Measurements from ENCODE around the gene SCGB1C1. TPM values are rescaled to one million over a fixed set of nuclear protein-coding genes. Genes with fewer than 3 reads are reported as not detected.
"Not testable (repeated sequence)": the region's sequence is repeated elsewhere in the genome, so short reads cannot be mapped to it uniquely, and the experiment has no call there.

SCGB1C1 gene
- total RNA-seq, 4 donors from 2014 or later: not detected

DNA sequence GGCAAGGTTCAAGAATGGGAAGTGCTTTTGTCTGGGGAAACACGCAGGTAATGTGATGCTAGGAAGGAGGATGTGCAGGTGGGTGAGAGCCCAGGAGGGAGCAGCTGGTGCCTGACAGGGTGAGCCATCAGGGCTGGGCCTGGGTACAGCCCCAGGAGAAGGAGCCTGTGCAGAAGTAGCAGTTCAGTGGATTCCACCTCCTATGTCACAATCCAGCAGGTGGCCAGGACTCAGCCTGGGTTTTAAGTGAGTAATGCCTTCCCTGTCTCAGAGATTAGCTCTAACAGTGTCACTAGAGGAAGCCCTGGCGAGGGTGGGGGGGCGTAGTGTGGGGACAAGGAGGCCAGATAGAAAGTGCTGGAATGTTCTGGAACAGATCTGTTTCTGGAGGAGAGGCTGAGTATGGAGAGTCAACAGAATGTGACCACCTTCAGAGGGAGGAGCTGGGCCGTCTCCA is 22.7 kb downstream of the SCGB1C1 start:
- ATAC-seq: no peak
- H3K4me1 ChIP-seq: peaks cover 0 to 11% (median 3%) of the 10 kb centered on the region in 3 donors
- H3K9me3 ChIP-seq: no peaks in the 10 kb centered on the region
- H3K27me3 ChIP-seq: no peaks in the 10 kb centered on the region
- 40% methylated on average over 1 of the region's 4 CpGs for WGBS, 2 donors (ENCODE audit: low coverage in 1 of 2)
- H3K27ac ChIP-seq: peak overlapping the region in 2 of 4 donors; percentile 7 to 40
- H3K36me3 ChIP-seq: peaks cover 0 to 84% of the 10 kb centered on the region in 2 donors
- no peak for TF ChIP-seq POLR2AphosphoS5 (IDR thresholded peaks at IDR 0.05)
- no peak for TF ChIP-seq POLR2A (IDR thresholded peaks at IDR 0.05)
- no peak for TF ChIP-seq EP300 (IDR thresholded peaks at IDR 0.05)
- no peak for TF ChIP-seq CTCF (IDR thresholded peaks at IDR 0.05)
- H3K4me3 ChIP-seq: no peak overlapping the region

DNA sequence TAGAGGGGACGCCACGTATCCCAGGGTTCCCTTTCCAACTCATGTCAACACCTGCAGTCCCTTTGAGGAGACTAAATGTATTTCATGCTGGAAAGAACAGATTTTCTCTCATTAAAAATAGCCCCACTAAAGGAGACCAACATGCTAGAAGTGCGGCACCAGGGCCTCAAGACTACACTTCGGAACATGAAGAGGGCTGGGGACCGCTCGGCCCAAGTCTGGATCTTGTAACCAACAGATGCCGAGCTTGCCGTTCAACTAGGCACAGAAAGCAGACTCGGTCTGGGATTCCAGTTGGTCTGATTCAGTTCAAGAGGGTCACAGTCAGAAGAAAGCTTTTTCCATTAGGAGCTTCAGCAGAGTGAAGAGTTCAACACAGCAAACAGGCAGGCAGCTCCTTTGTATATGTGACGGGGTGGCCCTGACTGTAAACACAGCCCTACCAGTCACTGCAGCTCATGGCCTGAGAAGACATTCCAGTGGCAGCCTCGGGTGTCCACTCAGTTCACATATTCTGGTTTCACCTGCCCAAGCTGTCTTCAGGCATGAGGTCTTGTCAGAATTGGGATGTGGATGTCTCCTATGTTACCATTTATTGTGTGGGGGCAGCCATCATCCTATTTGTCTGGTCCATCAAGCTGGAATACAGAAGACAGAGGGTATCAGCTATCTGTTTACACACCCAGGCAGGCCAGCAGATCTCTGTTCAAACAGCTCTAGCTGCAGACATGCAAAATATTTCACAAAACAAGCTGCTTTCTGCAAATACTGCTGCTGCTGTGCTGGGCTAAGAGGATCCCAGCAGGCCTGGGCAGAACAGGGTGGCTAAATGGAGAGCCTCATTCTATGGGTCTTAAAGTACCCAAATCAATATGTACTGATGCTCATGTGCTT is 23.4 kb downstream of the SCGB1C1 start:
- no peaks in the 10 kb centered on the region for H3K27me3 ChIP-seq
- WGBS, 2 donors (ENCODE audit: low coverage in 1 of 2): 81% methylated on average over 8 of the region's 11 CpGs; no CpG with 5 or more reads in 1 of the 2 donors
- H3K9me3 ChIP-seq: no peaks in the 10 kb centered on the region
- TF ChIP-seq POLR2A (IDR thresholded peaks at IDR 0.05): no peak
- no peak for TF ChIP-seq POLR2AphosphoS5 (IDR thresholded peaks at IDR 0.05)
- no peak for TF ChIP-seq CTCF (IDR thresholded peaks at IDR 0.05)
- TF ChIP-seq EP300 (IDR thresholded peaks at IDR 0.05): no peak
- H3K36me3 ChIP-seq: peaks cover 0 to 77% of the 10 kb centered on the region in 2 donors
- no peak for ATAC-seq
- H3K4me1 ChIP-seq: peaks cover 0 to 4% (median 0%) of the 10 kb centered on the region in 3 donors
- H3K27ac ChIP-seq: peak overlapping the region in 1 of 4 donors; percentile 40
- H3K4me3 ChIP-seq: no peak overlapping the region

DNA sequence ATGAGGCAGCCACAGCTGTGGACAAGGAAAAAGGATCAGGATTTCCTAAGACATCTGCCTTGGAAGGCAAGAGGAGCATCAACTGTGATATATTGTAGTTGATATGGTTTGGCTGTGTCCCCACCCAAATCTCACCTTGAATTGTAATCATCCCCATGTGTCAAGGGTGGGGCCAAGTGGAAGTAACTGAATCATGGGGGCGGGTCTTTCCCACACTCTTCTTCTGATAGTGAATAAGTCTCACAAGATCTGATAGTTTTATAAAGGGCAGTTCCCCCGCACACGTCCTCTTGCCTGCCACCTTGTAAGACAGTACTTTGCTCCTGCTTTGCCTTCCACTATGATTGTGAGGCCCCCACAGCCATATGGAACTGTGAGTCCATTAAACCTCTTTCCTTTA is 24.8 kb downstream of the SCGB1C1 start:
- Histone ChIP-seq H3K9me3 (no peaks in the 10 kb centered on the region), H3K36me3 (peaks cover 0 to 76% of the 10 kb centered on the region in 2 donors), H3K27me3 (no peaks in the 10 kb centered on the region), H3K4me1 (peaks cover 0 to 11% (median 0%) of the 10 kb centered on the region in 3 donors), H3K4me3 (no peak overlapping the region), H3K27ac (no peak overlapping the region)
- WGBS, 2 donors (ENCODE audit: low coverage in 1 of 2): 84 to 93% methylated on average over 3 of the region's 3 CpGs
- TF ChIP-seq POLR2AphosphoS5 (IDR thresholded peaks at IDR 0.05): no peak
- TF ChIP-seq EP300 (IDR thresholded peaks at IDR 0.05): no peak
- TF ChIP-seq POLR2A (IDR thresholded peaks at IDR 0.05): no peak
- ATAC-seq: no peak

GRCh38 chr11:218815-219593 is 26.1 kb downstream of the SCGB1C1 start:
- 81 to 93% methylated on average over 10 of the region's 29 CpGs for WGBS, 2 donors (ENCODE audit: low coverage in 1 of 2)
- Histone ChIP-seq H3K27me3 (no peaks in the 10 kb centered on the region), H3K27ac (peak overlapping the region in 2 of 4 donors; percentile 21 to 40), H3K4me1 (peaks cover 0 to 22% (median 0%) of the 10 kb centered on the region in 3 donors), H3K36me3 (peaks cover 0 to 69% of the 10 kb centered on the region in 2 donors), H3K9me3 (no peaks in the 10 kb centered on the region), H3K4me3 (no peak overlapping the region)
- TF ChIP-seq EP300 (IDR thresholded peaks at IDR 0.05) (no peak), CTCF (IDR thresholded peaks at IDR 0.05) (no peak), POLR2A (IDR thresholded peaks at IDR 0.05) (no peak), POLR2AphosphoS5 (IDR thresholded peaks at IDR 0.05) (no peak)
- ATAC-seq: no peak

DNA sequence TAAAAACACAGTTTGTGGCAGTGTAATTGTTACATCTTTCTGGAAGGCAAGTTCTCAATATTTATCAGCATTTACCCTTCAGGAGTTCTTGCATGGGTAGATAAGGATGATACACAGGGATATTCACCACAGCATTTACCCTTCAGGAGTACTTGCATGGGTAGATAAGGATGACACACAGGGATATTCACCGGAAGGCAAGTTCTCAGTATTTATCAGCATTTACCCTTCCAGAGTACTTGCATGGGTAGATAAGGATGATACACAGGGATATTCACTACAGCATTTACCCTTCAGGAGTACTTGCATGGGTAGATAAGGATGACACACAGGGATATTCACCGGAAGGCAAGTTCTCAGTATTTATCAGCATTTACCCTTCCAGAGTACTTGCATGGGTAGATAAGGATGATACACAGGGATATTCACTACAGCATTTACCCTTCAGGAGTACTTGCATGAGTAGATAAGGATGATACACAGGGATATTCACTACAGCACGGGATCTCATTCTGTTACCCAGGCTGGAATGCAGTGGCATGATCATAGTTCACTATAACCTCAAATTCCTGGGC is 27.9 kb downstream of the SCGB1C1 start:
- not testable (repeated sequence) for ATAC-seq
- H3K27ac ChIP-seq: peak overlapping the region in 3 of 4 donors; percentile 78 to 90 (median 81)
- H3K36me3 ChIP-seq: peaks cover 0 to 58% of the 10 kb centered on the region in 2 donors

More for the DNA sequence above, 27.9 kb downstream of the SCGB1C1 start:
- H3K27me3 ChIP-seq, H3K9me3 ChIP-seq, H3K4me3 ChIP-seq: not testable (repeated sequence)
- WGBS, 2 donors (ENCODE audit: low coverage in 1 of 2): 86 to 96% methylated on average over 1 to 3 of the region's 3 CpGs
- H3K4me1 ChIP-seq: peaks cover 0 to 31% (median 0%) of the 10 kb centered on the region in 3 donors
